HG03457 (cell line): ENCODE results near the gene CCT7.
"Not testable (repeated sequence)": the region's sequence is repeated elsewhere in the genome, so short reads cannot be mapped to it uniquely, and the experiment has no call there.

ENCODE experiments used
- ATAC-seq: cut with Tn5 transposase; IDR thresholded peaks from one replicate; pipeline ENCODE4 v1.9.1; 2021; ENCODE audit warnings: moderate number of reproducible peaks; ENCODE audit not compliant: unreplicated experiment

Gene CCT7

GRCh38 chr2:73254343-73255006, 20.4 kb downstream of the CCT7 start:
- ATAC-seq = no peak

- no peak for ATAC-seq
Measured at GRCh38 chr2:73255007-73255644, 21.0 kb downstream of the CCT7 start.

- ATAC-seq = no peak
Measured at GRCh38 chr2:73255907-73256617, 22.0 kb downstream of the CCT7 start.

GRCh38 chr2:73256618-73256922, 22.5 kb downstream of the CCT7 start:
- ATAC-seq = no peak

- ATAC-seq = no peak
Measured at GRCh38 chr2:73257021-73257420, 22.9 kb downstream of the CCT7 start.

GRCh38 chr2:73257425-73258125, 23.5 kb downstream of the CCT7 start:
- ATAC-seq = no peak

GRCh38 chr2:73258186-73258912, 24.2 kb downstream of the CCT7 start:
- ATAC-seq = no peak

- ATAC-seq = no peak
Measured at GRCh38 chr2:73258913-73259215, 24.8 kb downstream of the CCT7 start.

GRCh38 chr2:73259276-73259675, 25.2 kb downstream of the CCT7 start:
- ATAC-seq = no peak

GRCh38 chr2:73259704-73260337, 25.7 kb downstream of the CCT7 start:
- no peak for ATAC-seq

- ATAC-seq = no peak
Measured at GRCh38 chr2:73260338-73260984, 26.4 kb downstream of the CCT7 start.

GRCh38 chr2:73262108-73262651, 28.1 kb downstream of the CCT7 start:
- ATAC-seq = no peak

- not testable (repeated sequence) for ATAC-seq
Measured at GRCh38 chr2:73262691-73263429, 28.8 kb downstream of the CCT7 start.

GRCh38 chr2:73263540-73264331, 29.6 kb downstream of the CCT7 start:
- ATAC-seq = no peak

GRCh38 chr2:73264332-73264606, 30.2 kb downstream of the CCT7 start:
- no peak for ATAC-seq

- ATAC-seq = no peak
Measured at GRCh38 chr2:73264783-73265182, 30.7 kb downstream of the CCT7 start.

GRCh38 chr2:73265298-73266060, 31.4 kb downstream of the CCT7 start:
- ATAC-seq = no peak
